Nephron (organoid): ENCODE measurements around the gene HOXA3.

ENCODE experiments used
- H3K27ac Mint-ChIP-seq, 3 experiments: 2 replicates each; pipeline ENCODE4 v1.8.0; 2020; ENCODE audit warnings: mixed read lengths in 3 of 3, mild to moderate bottlenecking in 2 of 3, moderate library complexity in 1 of 3
- H3K27me3 Mint-ChIP-seq: 2 replicates; pipeline ENCODE4 v1.8.0; 2021; ENCODE audit warnings: low read depth, mild to moderate bottlenecking, moderate library complexity, mixed read lengths
- H3K36me3 Mint-ChIP-seq: 2 replicates; pipeline ENCODE4 v1.8.0; 2020; ENCODE audit warnings: low read depth, mixed read lengths
- H3K4me1 Mint-ChIP-seq: 2 replicates; pipeline ENCODE4 v1.8.0; 2020; ENCODE audit warnings: mixed read lengths
- H3K4me3 Mint-ChIP-seq, 3 experiments: 2 replicates each; pipeline ENCODE4 v1.8.0; 2020; ENCODE audit warnings: mild to moderate bottlenecking in 3 of 3, mixed read lengths in 3 of 3, moderate library complexity in 2 of 3
- H3K9me3 Mint-ChIP-seq: 2 replicates; pipeline ENCODE4 v1.8.0; 2020; ENCODE audit warnings: mixed read lengths
- CTCF ChIP-seq, 3 experiments: fragments of 200-600 bp; sonication (generic); IDR thresholded peaks; one replicate each; pipeline ENCODE4 v1.5.0; 2021; ENCODE audit warnings: antibody characterized with exemption in 3 of 3; ENCODE audit not compliant: unreplicated experiment in 3 of 3

Gene HOXA3

GRCh38 chr7:27121684-27122076 lies 30.7 kb downstream of the HOXA3 start:
- Mint-ChIP-seq H3K4me1 (peaks cover 90% of the 10 kb centered on the region), H3K27ac (peak overlapping the region; percentile 98 to 100 (median 99)), H3K27me3 (peaks cover 9% of the 10 kb centered on the region), H3K9me3 (no peaks in the 10 kb centered on the region), H3K36me3 (peaks cover 81% of the 10 kb centered on the region), H3K4me3 (peak overlapping the region; percentile 90 to 93 (median 91))
- TF ChIP-seq CTCF (IDR thresholded peaks at IDR 0.05; ENCODE audit: unreplicated experiment in 3 of 3): no peak

GRCh38 chr7:27119412-27119911 lies 32.9 kb downstream of the HOXA3 start:
- Mint-ChIP-seq H3K9me3 (no peaks in the 10 kb centered on the region), H3K27ac (peak overlapping the region; percentile 98 to 100 (median 99)), H3K4me3 (peak overlapping the region; percentile 90 to 93 (median 91)), H3K27me3 (peaks cover 11% of the 10 kb centered on the region), H3K4me1 (peaks cover 84% of the 10 kb centered on the region), H3K36me3 (peaks cover 81% of the 10 kb centered on the region)
- TF ChIP-seq CTCF (IDR thresholded peaks at IDR 0.05; ENCODE audit: unreplicated experiment in 3 of 3): no peak

- H3K27ac Mint-ChIP-seq: peak overlapping the region; percentile 98 to 100 (median 99)
- H3K4me1 Mint-ChIP-seq: peaks cover 77% of the 10 kb centered on the region
- TF ChIP-seq CTCF (IDR thresholded peaks at IDR 0.05; ENCODE audit: unreplicated experiment in 3 of 3): no peak
- peaks cover 11% of the 10 kb centered on the region for H3K27me3 Mint-ChIP-seq
- H3K4me3 Mint-ChIP-seq: peak overlapping the region; percentile 90 to 93 (median 91)
- H3K36me3 Mint-ChIP-seq: peaks cover 73% of the 10 kb centered on the region
- H3K9me3 Mint-ChIP-seq: no peaks in the 10 kb centered on the region
Measured at GRCh38 chr7:27118580-27118979, 33.8 kb downstream of the HOXA3 start.

GRCh38 chr7:27117887-27118491 lies 34.4 kb downstream of the HOXA3 start:
- peaks cover 72% of the 10 kb centered on the region for H3K4me1 Mint-ChIP-seq
- no peaks in the 10 kb centered on the region for H3K9me3 Mint-ChIP-seq
- H3K27ac Mint-ChIP-seq: peak overlapping the region; percentile 98 to 100 (median 99)
- H3K4me3 Mint-ChIP-seq: peak overlapping the region; percentile 90 to 93 (median 91)
- peaks cover 71% of the 10 kb centered on the region for H3K36me3 Mint-ChIP-seq
- H3K27me3 Mint-ChIP-seq: peaks cover 11% of the 10 kb centered on the region
- TF ChIP-seq CTCF (IDR thresholded peaks at IDR 0.05; ENCODE audit: unreplicated experiment in 3 of 3): no peak

- no peak for TF ChIP-seq CTCF (IDR thresholded peaks at IDR 0.05; ENCODE audit: unreplicated experiment in 3 of 3)
- Mint-ChIP-seq H3K27me3 (peaks cover 11% of the 10 kb centered on the region), H3K27ac (peak overlapping the region; percentile 98 to 100 (median 99)), H3K36me3 (peaks cover 64% of the 10 kb centered on the region), H3K4me3 (peak overlapping the region; percentile 90 to 93 (median 91)), H3K4me1 (peaks cover 67% of the 10 kb centered on the region), H3K9me3 (no peaks in the 10 kb centered on the region)
Measured at GRCh38 chr7:27116962-27117886, 35.2 kb downstream of the HOXA3 start.
